Epithelial cell of prostate (primary cell): ENCODE results near the gene CHID1.

Source experiments
- DNase-seq: peaks from one replicate; pipeline ENCODE4 v3.0.0-alpha.2; 2011; ENCODE audit warnings: low read depth, low spot score
- H3K27ac ChIP-seq: fragments of 450-650 bp; 2 replicates; pipeline ENCODE4 v1.5.1; 2017; ENCODE audit warnings: mild to moderate bottlenecking

Gene CHID1

DNA sequence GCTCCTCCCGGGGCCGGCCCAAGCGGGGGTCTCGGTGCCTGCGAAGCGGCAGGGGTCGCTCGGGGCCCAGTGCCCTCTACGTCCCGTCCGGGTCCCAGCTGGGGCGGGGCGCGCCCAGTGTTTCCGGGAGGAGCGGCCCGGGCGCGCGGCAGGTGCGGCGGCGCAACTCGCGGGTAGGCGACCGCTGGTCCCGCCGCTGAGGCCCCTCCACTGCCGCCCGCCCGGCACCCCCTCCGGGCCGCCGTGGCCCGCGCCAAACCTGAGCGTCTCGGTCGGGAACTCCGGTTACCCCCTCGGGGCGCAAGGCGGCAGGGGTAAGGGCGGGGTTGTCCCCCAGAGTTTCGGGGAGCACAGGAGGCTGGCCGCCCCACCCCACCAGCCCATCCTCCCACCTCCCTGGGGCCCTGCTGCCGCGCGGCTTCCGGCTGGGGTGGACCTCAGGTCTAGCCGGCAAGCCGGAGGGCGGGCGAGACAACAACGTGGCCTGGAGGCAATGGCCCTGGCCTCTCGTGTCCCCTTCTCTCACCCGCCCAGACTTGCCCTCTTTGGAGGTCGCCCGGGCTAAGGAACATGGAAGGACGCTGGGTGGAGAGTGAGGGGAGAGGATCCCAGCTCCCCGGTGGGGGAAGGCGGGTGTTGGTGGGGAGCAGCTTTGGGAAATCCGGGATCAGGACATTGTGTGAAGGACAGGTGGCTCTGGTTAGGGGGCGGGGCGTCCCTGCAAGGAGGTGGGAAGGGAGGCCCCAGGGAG is 83.3 kb downstream of the CHID1 start:
- H3K27ac ChIP-seq, result no peak overlapping the region
- DNase-seq, result no peak

DNA sequence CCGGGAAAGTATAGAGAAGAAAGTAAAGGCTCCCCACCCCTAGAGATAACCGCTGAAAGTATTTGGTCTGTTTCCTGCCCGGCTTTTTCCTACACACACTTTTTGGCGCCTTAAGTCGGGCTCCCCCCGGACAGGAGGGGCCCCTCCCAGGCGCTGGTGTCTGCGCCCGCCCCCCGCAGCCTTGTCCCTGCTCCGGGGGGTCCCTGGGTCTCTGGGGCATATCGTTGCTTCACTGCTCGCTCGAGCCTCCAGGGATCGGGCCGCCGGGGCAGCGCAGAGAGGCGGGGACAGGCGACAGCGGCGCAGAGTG is 83.8 kb downstream of the CHID1 start:
- no peak overlapping the region for H3K27ac ChIP-seq

GRCh38 chr11:826227-826621 is 84.4 kb downstream of the CHID1 start:
- no peak for DNase-seq
- H3K27ac ChIP-seq, result no peak overlapping the region

More for the DNA sequence above, 83.8 kb downstream of the CHID1 start:
- no peak for DNase-seq

GRCh38 chr11:825366-826226 is 85.0 kb downstream of the CHID1 start:
- no peak overlapping the region for H3K27ac ChIP-seq
- DNase-seq, result no peak

DNA sequence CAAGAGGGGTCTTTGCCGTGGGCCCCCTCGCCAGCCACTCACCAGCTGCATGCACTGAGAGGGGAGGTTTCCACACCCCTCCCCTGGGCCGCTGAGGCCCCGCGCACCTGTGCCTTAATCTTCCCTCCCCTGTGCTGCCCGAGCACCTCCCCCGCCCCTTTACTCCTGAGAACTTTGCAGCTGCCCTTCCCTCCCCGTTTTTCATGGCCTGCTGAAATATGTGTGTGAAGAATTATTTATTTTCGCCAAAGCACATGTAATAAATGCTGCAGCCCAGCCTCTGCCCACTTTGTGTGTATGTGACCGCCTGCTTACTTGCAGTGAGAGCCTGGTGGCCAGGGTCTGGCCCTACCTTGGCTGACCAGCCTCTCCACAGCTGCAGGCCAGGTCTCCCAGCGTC is 85.7 kb downstream of the CHID1 start:
- H3K27ac ChIP-seq, result no peak overlapping the region
- no peak for DNase-seq

GRCh38 chr11:824292-824880 is 86.2 kb downstream of the CHID1 start:
- H3K27ac ChIP-seq, result no peak overlapping the region
- no peak for DNase-seq

- no peak for DNase-seq
- no peak overlapping the region for H3K27ac ChIP-seq
These were observed 86.9 kb downstream of the CHID1 start for GRCh38 chr11:823441-824291.

GRCh38 chr11:821512-822371 is 88.9 kb downstream of the CHID1 start:
- H3K27ac ChIP-seq, result peak overlapping the region; percentile 92
- no peak for DNase-seq

DNA sequence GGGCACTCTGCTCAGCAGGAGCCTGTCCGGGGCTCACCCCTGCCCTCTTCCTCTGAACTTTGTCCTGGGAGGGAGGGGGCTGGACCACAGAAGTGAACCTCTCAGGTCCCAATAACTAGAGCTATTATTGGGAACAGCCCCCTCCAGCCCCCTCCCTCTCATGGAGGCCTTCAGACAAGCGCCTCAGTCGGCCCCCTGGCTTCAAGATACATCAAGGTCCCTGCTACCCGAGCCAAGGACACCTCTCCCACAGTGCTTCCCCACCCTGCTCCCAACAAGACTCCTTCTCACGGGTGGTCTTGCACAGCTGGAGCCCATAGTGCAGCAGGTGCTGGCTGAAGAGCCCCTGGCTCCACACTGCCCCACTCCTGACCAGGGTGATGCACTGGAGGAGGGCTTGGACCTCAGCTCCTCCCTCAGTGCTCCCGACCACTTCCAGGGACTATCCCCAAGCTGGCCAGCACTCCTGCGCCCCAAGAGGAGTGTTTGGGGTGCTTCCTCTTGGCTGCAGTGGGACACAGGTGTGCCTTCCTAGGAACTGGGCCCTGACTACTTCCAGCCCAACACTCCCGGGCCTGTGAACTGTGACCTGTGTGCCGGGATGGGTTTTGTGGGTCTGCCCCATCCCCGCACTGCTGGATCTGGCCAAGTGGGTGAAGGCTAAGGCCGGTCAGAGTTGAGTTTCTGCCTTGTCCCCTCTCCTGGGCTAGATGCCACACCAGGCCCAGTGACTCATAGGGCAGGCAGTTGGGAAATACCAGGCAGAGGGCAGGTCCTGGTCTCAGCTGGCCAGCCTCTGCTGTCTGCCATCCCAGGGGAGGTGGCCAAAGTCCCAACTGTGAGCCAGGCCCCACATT is 89.7 kb downstream of the CHID1 start:
- DNase-seq, result no peak
- H3K27ac ChIP-seq, result peak overlapping the region; percentile 92

DNA sequence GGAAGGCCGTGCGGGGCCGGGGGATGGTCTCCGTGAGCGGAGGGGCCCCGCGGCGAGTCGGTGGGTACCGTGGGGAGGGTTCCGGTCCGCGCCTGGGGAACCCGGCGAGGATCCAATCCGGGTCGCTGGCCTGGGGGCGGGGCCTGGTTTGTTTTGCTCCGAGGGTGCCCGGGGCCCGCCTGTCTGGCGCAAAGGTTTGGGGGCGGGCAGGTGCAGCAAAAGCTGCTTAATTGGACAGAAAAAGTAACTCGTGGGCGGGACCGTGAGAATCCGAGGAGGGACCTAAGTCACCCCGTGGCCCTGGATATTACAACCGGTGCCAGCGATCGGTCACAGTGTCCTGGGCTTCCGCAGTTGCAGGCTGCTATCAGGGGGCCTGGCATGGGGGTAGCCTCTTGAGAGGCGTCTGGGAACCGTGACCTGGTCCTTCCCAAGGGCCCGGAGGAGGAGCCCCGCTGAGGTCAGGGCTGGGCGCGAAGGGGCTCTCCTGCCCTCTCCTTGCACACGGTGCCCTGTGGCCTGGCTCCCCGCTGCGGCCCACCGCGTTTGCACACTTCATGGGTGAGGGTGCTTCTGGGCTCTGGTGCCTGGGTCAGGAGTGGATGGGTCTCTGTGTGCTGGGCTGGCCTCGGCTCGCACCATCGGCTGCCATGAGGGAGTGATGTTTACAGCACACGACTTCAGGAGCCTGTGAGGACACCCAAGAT is 90.5 kb downstream of the CHID1 start:
- no peak for DNase-seq
- peak overlapping the region; percentile 92 for H3K27ac ChIP-seq

GRCh38 chr11:819129-819931 is 91.3 kb downstream of the CHID1 start:
- DNase-seq, result no peak
- peak overlapping the region; percentile 92 for H3K27ac ChIP-seq

GRCh38 chr11:818396-819128 is 92.0 kb downstream of the CHID1 start, which contains the start of gene PNPLA2:
PNPLA2 (plus strand) TSS chr11:818914; CDS start chr11:819719, 805 bp downstream.
- DNase-seq, result no peak
- peak within 1 kb of the TSS; percentile 92 for H3K27ac ChIP-seq
